ENCODE data around the gene ZNF83. TPM values are rescaled to one million over a fixed set of nuclear protein-coding genes. Genes with fewer than 3 reads are reported as not detected.

Gene ZNF83
- total RNA-seq, 4 donors from 2014 or later = 54.8 to 85.4 (median 58.8) TPM

GRCh38 chr19:52659013-52659412 is 20.9 kb upstream of the ZNF83 start:
- no peak for TF ChIP-seq CTCF (IDR thresholded peaks at IDR 0.05; ENCODE audit: low read depth)

- TF ChIP-seq CTCF (IDR thresholded peaks at IDR 0.05; ENCODE audit: low read depth) = no peak
Observed at GRCh38 chr19:52658595-52658994, 20.4 kb upstream of the ZNF83 start.

GRCh38 chr19:52653161-52653560 is 15.0 kb upstream of the ZNF83 start:
- TF ChIP-seq CTCF (IDR thresholded peaks at IDR 0.05; ENCODE audit: low read depth) = no peak

GRCh38 chr19:52651956-52652355 is 13.8 kb upstream of the ZNF83 start:
- TF ChIP-seq CTCF (IDR thresholded peaks at IDR 0.05; ENCODE audit: low read depth) = no peak

- TF ChIP-seq CTCF (IDR thresholded peaks at IDR 0.05; ENCODE audit: low read depth) = no peak
Observed at GRCh38 chr19:52648336-52649016, 10.3 kb upstream of the ZNF83 start.

- TF ChIP-seq CTCF (IDR thresholded peaks at IDR 0.05; ENCODE audit: low read depth) = no peak
Observed at GRCh38 chr19:52646571-52647217, 8.5 kb upstream of the ZNF83 start.

- TF ChIP-seq CTCF (IDR thresholded peaks at IDR 0.05; ENCODE audit: low read depth) = no peak
Observed at GRCh38 chr19:52640916-52641315, 2.8 kb upstream of the ZNF83 start.

Measured in subcutaneous adipose tissue (tissue), 4 donors.